HG02678 (cell line): Measurements from ENCODE around the gene CCDC50.

Experiments used
- ATAC-seq: cut with Tn5 transposase; IDR thresholded peaks from one replicate; pipeline ENCODE4 v1.9.1; 2021; ENCODE audit warnings: mild to moderate bottlenecking, moderate library complexity; ENCODE audit not compliant: unreplicated experiment

Gene CCDC50

GRCh38 chr3:191345334-191345733 lies 16.1 kb downstream of the CCDC50 start:
- no peak for ATAC-seq

- no peak for ATAC-seq
Observed at GRCh38 chr3:191347228-191347627, 18.0 kb downstream of the CCDC50 start.

GRCh38 chr3:191348098-191348497 lies 18.9 kb downstream of the CCDC50 start:
- ATAC-seq, result no peak

- ATAC-seq, result no peak
Observed at GRCh38 chr3:191350396-191351090, 21.3 kb downstream of the CCDC50 start.

- no peak for ATAC-seq
Observed at GRCh38 chr3:191352014-191352413, 22.8 kb downstream of the CCDC50 start.

- ATAC-seq, result no peak
Observed at GRCh38 chr3:191353022-191353777, 24.0 kb downstream of the CCDC50 start.

- peak; percentile 82 for ATAC-seq
Observed at GRCh38 chr3:191355406-191355805, 26.2 kb downstream of the CCDC50 start.

- no peak for ATAC-seq
Observed at GRCh38 chr3:191356631-191357439, 27.6 kb downstream of the CCDC50 start.

- no peak for ATAC-seq
Observed at GRCh38 chr3:191357909-191358308, 28.7 kb downstream of the CCDC50 start.

GRCh38 chr3:191358929-191359328 lies 29.7 kb downstream of the CCDC50 start:
- ATAC-seq, result no peak

GRCh38 chr3:191360620-191361019 lies 31.4 kb downstream of the CCDC50 start:
- no peak for ATAC-seq

- ATAC-seq, result no peak
Observed at GRCh38 chr3:191361456-191361855, 32.3 kb downstream of the CCDC50 start.

GRCh38 chr3:191362037-191362436 lies 32.8 kb downstream of the CCDC50 start:
- ATAC-seq, result peak; percentile 43

GRCh38 chr3:191362524-191363090 lies 33.4 kb downstream of the CCDC50 start:
- no peak for ATAC-seq

GRCh38 chr3:191363221-191363620 lies 34.0 kb downstream of the CCDC50 start:
- ATAC-seq, result no peak

GRCh38 chr3:191366675-191367074 lies 37.5 kb downstream of the CCDC50 start:
- no peak for ATAC-seq

- ATAC-seq, result no peak
Observed at GRCh38 chr3:191368755-191369615, 39.8 kb downstream of the CCDC50 start.

- no peak for ATAC-seq
Observed at GRCh38 chr3:191369616-191370010, 40.4 kb downstream of the CCDC50 start.

- peak; percentile 47 for ATAC-seq
Observed at GRCh38 chr3:191372122-191372521, 42.9 kb downstream of the CCDC50 start.

GRCh38 chr3:191373327-191373726 lies 44.1 kb downstream of the CCDC50 start:
- no peak for ATAC-seq
